ENCODE results near the gene YBEY. TPM values are rescaled to one million over a fixed set of nuclear protein-coding genes. Genes with fewer than 3 reads are reported as not detected.

The YBEY gene
- total and polyA plus RNA-seq, 2 of the 13 experiments (the other 11 are each of a cell fraction or from before 2014, with no cell fraction given) = 6.5 to 8.9 TPM

DNA sequence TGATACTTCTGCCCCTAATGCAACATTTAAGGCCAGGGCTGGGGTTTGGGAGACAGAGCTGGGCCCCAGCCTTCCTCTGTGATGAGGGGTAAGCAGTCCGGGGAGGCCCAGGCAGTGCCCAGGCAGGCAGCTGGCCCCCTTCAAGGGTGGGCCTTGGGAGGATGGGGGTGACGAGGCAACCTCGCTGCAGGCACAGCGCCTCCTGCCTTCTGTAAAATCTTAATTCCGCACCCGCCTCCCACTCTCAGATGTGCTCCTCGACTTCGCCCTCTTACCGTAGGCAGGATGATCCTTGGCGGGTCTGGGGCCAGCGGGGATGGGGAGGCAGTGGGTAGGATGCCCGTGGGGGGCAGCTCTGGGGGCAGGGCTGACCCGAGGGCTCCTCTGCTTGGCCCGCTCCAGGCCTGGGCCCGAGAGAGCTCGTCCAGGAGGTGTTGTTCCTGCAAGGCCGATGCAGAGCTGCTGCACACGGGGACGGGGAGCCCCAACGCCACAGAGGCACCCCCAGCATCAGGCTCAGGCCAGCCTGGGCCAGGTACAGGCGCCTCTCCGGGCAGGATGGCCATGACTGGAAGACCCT, 28.4 kb downstream of the YBEY start:
- Histone ChIP-seq H3K79me2 (ENCODE audit: insufficient read depth, low read length) (no peaks in the 10 kb centered on the region), H3K36me3 (replicated peaks in 1 of 2; ENCODE audit: control insufficient read depth in 1 of 2, insufficient read depth in 2 of 2, low read length in 2 of 2) (peaks cover 0 to 1% of the 10 kb centered on the region in 2 experiments; a peak in 1 of 5 replicates), H3K4me2 (ENCODE audit: low read depth, low read length) (no peak overlapping the region), H3K27me3 (ENCODE audit: control insufficient read depth in 1 of 2, insufficient read depth in 2 of 2, low read length in 2 of 2) (no peaks in the 10 kb centered on the region), H2AFZ (ENCODE audit: low read length) (no peak overlapping the region), H4K20me1 (ENCODE audit: insufficient read depth, low read length) (no peaks in the 10 kb centered on the region), H3K9ac (ENCODE audit: insufficient read depth, low read depth, low read length) (no peak overlapping the region), H3K4me3 (replicated peaks in 1 of 3; ENCODE audit: insufficient read depth in 1 of 3, low read depth in 2 of 3, low read length in 3 of 3) (no peak overlapping the region), H3K27ac (ENCODE audit: extremely low read length, insufficient read depth, low read length) (no peak overlapping the region), H3K4me1 (ENCODE audit: insufficient read depth, low read length) (peaks cover 14% of the 10 kb centered on the region), H3K9me3 (ENCODE audit: low read length) (no peaks in the 10 kb centered on the region)
- in situ Hi-C loops (cut with HindIII; ENCODE audit: extremely low pct_ligation_motif_present, low pct_unique_long_range_greater_than_20kb) (no loop called here), intact Hi-C loops (cut with micrococcal nuclease; ENCODE audit: unreplicated experiment) (no loop called here)
- BruUV-seq (replicated peaks) = no TSS peak
- ChIA-PET POLR2A (no interaction called here), CTCF (ENCODE audit: low intra/inter-chr PET ratio, low total read pairs) (no interaction called here)
- TF ChIP-seq ZNF792 (CRISPR knock-in tag; IDR thresholded peaks at IDR 0.05) (no peak), AGO2 (optimal IDR thresholded peaks at IDR 0.05; ENCODE audit: low read depth, low read length) (peak; percentile 26), ZNF318 (CRISPR knock-in tag; IDR thresholded peaks at IDR 0.05) (no peak), ZBTB38 (CRISPR knock-in tag; IDR thresholded peaks at IDR 0.05) (peak; percentile 26; the same call in 1 of the 2 replicates)
- TF ChIP-seq, protein P1, sequence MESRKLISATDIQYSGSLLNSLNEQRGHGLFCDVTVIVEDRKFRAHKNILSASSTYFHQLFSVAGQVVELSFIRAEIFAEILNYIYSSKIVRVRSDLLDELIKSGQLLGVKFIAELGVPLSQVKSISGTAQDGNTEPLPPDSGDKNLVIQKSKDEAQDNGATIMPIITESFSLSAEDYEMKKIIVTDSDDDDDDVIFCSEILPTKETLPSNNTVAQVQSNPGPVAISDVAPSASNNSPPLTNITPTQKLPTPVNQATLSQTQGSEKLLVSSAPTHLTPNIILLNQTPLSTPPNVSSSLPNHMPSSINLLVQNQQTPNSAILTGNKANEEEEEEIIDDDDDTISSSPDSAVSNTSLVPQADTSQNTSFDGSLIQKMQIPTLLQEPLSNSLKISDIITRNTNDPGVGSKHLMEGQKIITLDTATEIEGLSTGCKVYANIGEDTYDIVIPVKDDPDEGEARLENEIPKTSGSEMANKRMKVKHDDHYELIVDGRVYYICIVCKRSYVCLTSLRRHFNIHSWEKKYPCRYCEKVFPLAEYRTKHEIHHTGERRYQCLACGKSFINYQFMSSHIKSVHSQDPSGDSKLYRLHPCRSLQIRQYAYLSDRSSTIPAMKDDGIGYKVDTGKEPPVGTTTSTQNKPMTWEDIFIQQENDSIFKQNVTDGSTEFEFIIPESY (CRISPR knock-in tag; IDR thresholded peaks at IDR 0.05) = 0 out of 2 replicates have a peak, but pooled peaks have one; percentile 14
- TF ChIP-seq, protein P2, sequence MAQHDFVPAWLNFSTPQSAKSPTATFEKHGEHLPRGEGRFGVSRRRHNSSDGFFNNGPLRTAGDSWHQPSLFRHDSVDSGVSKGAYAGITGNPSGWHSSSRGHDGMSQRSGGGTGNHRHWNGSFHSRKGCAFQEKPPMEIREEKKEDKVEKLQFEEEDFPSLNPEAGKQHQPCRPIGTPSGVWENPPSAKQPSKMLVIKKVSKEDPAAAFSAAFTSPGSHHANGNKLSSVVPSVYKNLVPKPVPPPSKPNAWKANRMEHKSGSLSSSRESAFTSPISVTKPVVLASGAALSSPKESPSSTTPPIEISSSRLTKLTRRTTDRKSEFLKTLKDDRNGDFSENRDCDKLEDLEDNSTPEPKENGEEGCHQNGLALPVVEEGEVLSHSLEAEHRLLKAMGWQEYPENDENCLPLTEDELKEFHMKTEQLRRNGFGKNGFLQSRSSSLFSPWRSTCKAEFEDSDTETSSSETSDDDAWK (CRISPR knock-in tag; IDR thresholded peaks at IDR 0.05) = no peak
- ATAC-seq = no peak
- WGBS (ENCODE audit: low lambda C conversion rate) = 91% methylated on average over 12 of the region's 22 CpGs
- no peak for FAIRE-seq
- no peak for DNase-seq (ENCODE audit: low spot score)
